Measurements from ENCODE around the gene SMAD9. TPM values are rescaled to one million over a fixed set of nuclear protein-coding genes. Genes with fewer than 3 reads are reported as not detected.

SMAD9 gene
- total and polyA plus RNA-seq, 2 of the 13 experiments (the other 11 are each of a cell fraction or from before 2014, with no cell fraction given), result 4.2 to 7.7 TPM

DNA sequence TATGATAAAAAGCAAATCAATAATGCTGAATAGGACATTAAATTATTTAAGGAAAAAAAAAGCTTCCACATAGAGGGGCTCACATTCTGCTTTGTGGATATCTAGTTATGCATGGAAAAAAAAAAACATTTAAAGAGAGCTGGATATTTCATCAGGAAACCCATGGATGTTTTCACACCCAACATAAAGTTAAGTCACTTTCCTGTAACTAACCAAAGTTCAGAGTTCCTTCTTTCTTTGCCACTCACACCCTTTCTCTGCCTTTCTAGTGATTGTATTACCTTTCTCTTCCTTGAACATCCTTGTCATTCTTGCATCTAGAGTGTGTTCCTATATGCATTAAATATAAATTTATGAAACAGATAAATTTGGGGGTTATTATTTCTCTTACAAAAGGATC is 53.8 kb downstream of the SMAD9 start:
- no peak for ATAC-seq
- Histone ChIP-seq H3K4me3 (replicated peaks in 1 of 3; ENCODE audit: insufficient read depth in 1 of 3, low read depth in 2 of 3, low read length in 3 of 3) (no peak overlapping the region), H3K27me3 (ENCODE audit: control insufficient read depth in 1 of 2, insufficient read depth in 2 of 2, low read length in 2 of 2) (no peaks in the 10 kb centered on the region), H3K4me2 (ENCODE audit: low read depth, low read length) (no peak overlapping the region), H2AFZ (ENCODE audit: low read length) (no peak overlapping the region), H3K9me3 (ENCODE audit: low read length) (no peaks in the 10 kb centered on the region), H3K4me1 (ENCODE audit: insufficient read depth, low read length) (peaks cover 35% of the 10 kb centered on the region), H3K79me2 (ENCODE audit: insufficient read depth, low read length) (no peaks in the 10 kb centered on the region), H3K36me3 (replicated peaks in 1 of 2; ENCODE audit: control insufficient read depth in 1 of 2, insufficient read depth in 2 of 2, low read length in 2 of 2) (peaks cover 6 to 46% of the 10 kb centered on the region in 2 experiments), H3K9ac (ENCODE audit: insufficient read depth, low read depth, low read length) (no peak overlapping the region), H4K20me1 (ENCODE audit: insufficient read depth, low read length) (no peaks in the 10 kb centered on the region), H3K27ac (ENCODE audit: extremely low read length, insufficient read depth, low read length) (no peak overlapping the region)
- ChIA-PET CTCF (ENCODE audit: low intra/inter-chr PET ratio, low total read pairs) (no interaction called here), POLR2A (no interaction called here)
- intact Hi-C loops (cut with micrococcal nuclease; ENCODE audit: unreplicated experiment) (no loop called here), in situ Hi-C loops (cut with HindIII; ENCODE audit: extremely low pct_ligation_motif_present, low pct_unique_long_range_greater_than_20kb) (no loop called here)
- no peak for TF ChIP-seq DMAP1 (CRISPR knock-in tag; IDR thresholded peaks at IDR 0.05)
- peak; percentile 54; the same call in 1 of the 2 replicates for TF ChIP-seq ZNF652 (CRISPR knock-in tag; IDR thresholded peaks at IDR 0.05; ENCODE audit: borderline replicate concordance, low read depth)
- no peak for FAIRE-seq
- BruUV-seq (replicated peaks), result no TSS peak
- no peak for DNase-seq (ENCODE audit: low spot score)

- no peak for DNase-seq (ENCODE audit: low spot score)
- H3K4me2 ChIP-seq (ENCODE audit: low read depth, low read length), result no peak overlapping the region
- intact Hi-C loops (cut with micrococcal nuclease; ENCODE audit: unreplicated experiment), result no loop called here
- POLR2A ChIA-PET, result no interaction called here
- no peaks in the 10 kb centered on the region for H3K79me2 ChIP-seq (ENCODE audit: insufficient read depth, low read length)
- H3K9ac ChIP-seq (ENCODE audit: insufficient read depth, low read depth, low read length), result no peak overlapping the region
- FAIRE-seq, result no peak
- peaks cover 31% of the 10 kb centered on the region for H3K4me1 ChIP-seq (ENCODE audit: insufficient read depth, low read length)
- BruUV-seq (replicated peaks), result no TSS peak
- H3K4me3 ChIP-seq (replicated peaks in 1 of 3; ENCODE audit: insufficient read depth in 1 of 3, low read depth in 2 of 3, low read length in 3 of 3), result no peak overlapping the region
- peaks cover 6 to 46% of the 10 kb centered on the region in 2 experiments for H3K36me3 ChIP-seq (replicated peaks in 1 of 2; ENCODE audit: control insufficient read depth in 1 of 2, insufficient read depth in 2 of 2, low read length in 2 of 2)
- no peak overlapping the region for H3K27ac ChIP-seq (ENCODE audit: extremely low read length, insufficient read depth, low read length)
- H3K27me3 ChIP-seq (ENCODE audit: control insufficient read depth in 1 of 2, insufficient read depth in 2 of 2, low read length in 2 of 2), result no peaks in the 10 kb centered on the region
- H2AFZ ChIP-seq (ENCODE audit: low read length), result no peak overlapping the region
- H3K9me3 ChIP-seq (ENCODE audit: low read length), result no peaks in the 10 kb centered on the region
- CTCF ChIA-PET (ENCODE audit: low intra/inter-chr PET ratio, low total read pairs), result no interaction called here
- no peaks in the 10 kb centered on the region for H4K20me1 ChIP-seq (ENCODE audit: insufficient read depth, low read length)
- no peak for ATAC-seq
- WGBS (ENCODE audit: low lambda C conversion rate), result 92% methylated on average over 5 of the region's 5 CpGs
- in situ Hi-C loops (cut with HindIII; ENCODE audit: extremely low pct_ligation_motif_present, low pct_unique_long_range_greater_than_20kb), result no loop called here
- TF ChIP-seq YEATS4 (CRISPR knock-in tag; IDR thresholded peaks at IDR 0.05; ENCODE audit: borderline replicate concordance), result no peak
- TF ChIP-seq RFX5 (IDR thresholded peaks at IDR 0.05; ENCODE audit: low read depth, low read length), result no peak
- TF ChIP-seq TFAP4 (IDR thresholded peaks at IDR 0.05; ENCODE audit: borderline replicate concordance, low read depth), result no peak
- no peak for TF ChIP-seq SALL2 (CRISPR knock-in tag; IDR thresholded peaks at IDR 0.05)
- no peak for TF ChIP-seq MED1 (CRISPR knock-in tag; IDR thresholded peaks at IDR 0.05)
- TF ChIP-seq ZNF343 (CRISPR knock-in tag; IDR thresholded peaks at IDR 0.05), result no peak
- TF ChIP-seq, protein P1, sequence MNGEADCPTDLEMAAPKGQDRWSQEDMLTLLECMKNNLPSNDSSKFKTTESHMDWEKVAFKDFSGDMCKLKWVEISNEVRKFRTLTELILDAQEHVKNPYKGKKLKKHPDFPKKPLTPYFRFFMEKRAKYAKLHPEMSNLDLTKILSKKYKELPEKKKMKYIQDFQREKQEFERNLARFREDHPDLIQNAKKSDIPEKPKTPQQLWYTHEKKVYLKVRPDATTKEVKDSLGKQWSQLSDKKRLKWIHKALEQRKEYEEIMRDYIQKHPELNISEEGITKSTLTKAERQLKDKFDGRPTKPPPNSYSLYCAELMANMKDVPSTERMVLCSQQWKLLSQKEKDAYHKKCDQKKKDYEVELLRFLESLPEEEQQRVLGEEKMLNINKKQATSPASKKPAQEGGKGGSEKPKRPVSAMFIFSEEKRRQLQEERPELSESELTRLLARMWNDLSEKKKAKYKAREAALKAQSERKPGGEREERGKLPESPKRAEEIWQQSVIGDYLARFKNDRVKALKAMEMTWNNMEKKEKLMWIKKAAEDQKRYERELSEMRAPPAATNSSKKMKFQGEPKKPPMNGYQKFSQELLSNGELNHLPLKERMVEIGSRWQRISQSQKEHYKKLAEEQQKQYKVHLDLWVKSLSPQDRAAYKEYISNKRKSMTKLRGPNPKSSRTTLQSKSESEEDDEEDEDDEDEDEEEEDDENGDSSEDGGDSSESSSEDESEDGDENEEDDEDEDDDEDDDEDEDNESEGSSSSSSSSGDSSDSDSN (CRISPR knock-in tag; IDR thresholded peaks at IDR 0.05), result no peak
- TF ChIP-seq, protein P2, sequence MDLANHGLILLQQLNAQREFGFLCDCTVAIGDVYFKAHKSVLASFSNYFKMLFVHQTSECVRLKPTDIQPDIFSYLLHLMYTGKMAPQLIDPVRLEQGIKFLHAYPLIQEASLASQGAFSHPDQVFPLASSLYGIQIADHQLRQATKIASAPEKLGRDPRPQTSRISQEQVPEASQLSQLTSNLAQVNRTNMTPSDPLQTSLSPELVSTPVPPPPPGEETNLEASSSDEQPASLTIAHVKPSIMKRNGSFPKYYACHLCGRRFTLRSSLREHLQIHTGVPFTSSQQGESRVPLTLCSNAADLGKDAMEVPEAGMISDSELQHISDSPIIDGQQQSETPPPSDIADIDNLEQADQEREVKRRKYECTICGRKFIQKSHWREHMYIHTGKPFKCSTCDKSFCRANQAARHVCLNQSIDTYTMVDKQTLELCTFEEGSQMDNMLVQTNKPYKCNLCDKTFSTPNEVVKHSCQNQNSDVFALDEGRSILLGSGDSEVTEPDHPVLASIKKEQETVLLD (CRISPR knock-in tag; IDR thresholded peaks at IDR 0.05; ENCODE audit: low read depth), result no peak
- no peak for TF ChIP-seq SRF (IDR thresholded peaks at IDR 0.05; ENCODE audit: low read depth, low read length)
- no peak for TF ChIP-seq CBX2 (IDR thresholded peaks at IDR 0.05; ENCODE audit: low read depth, low read length)
- no peak for TF ChIP-seq CBX2 (CRISPR knock-in tag; IDR thresholded peaks at IDR 0.05; ENCODE audit: low read depth)
- no peak for TF ChIP-seq DRAP1 (CRISPR knock-in tag; IDR thresholded peaks at IDR 0.05)
- TF ChIP-seq ZNF672 (CRISPR knock-in tag; IDR thresholded peaks at IDR 0.05), result no peak
- TF ChIP-seq STAT5B (CRISPR knock-in tag; IDR thresholded peaks at IDR 0.05), result no peak
These were observed 54.8 kb downstream of the SMAD9 start for GRCh38 chr13:36865265-36865664.

All from HepG2 (cell line).